RPMI8226 (cell line): ENCODE data around the gene IMP3.

Source experiments
- DNase-seq: peaks from one replicate; pipeline ENCODE4 v3.0.0-alpha.2; 2015

Gene IMP3

GRCh38 chr15:75672646-75673425 lies 32.8 kb upstream of the IMP3 start:
- no peak for DNase-seq

GRCh38 chr15:75671730-75672602 lies 31.9 kb upstream of the IMP3 start:
- DNase-seq, result no peak

- no peak for DNase-seq
Measured at GRCh38 chr15:75669879-75670212, 29.8 kb upstream of the IMP3 start.

GRCh38 chr15:75669191-75669878 lies 29.3 kb upstream of the IMP3 start:
- DNase-seq, result peak; percentile 25

GRCh38 chr15:75666823-75667501 lies 26.9 kb upstream of the IMP3 start:
- DNase-seq, result no peak

GRCh38 chr15:75663931-75664421 lies 24.0 kb upstream of the IMP3 start:
- no peak for DNase-seq

GRCh38 chr15:75662823-75663519 lies 22.9 kb upstream of the IMP3 start:
- DNase-seq, result no peak

GRCh38 chr15:75661756-75662140 lies 21.7 kb upstream of the IMP3 start:
- no peak for DNase-seq

GRCh38 chr15:75661100-75661755 lies 21.2 kb upstream of the IMP3 start:
- no peak for DNase-seq

GRCh38 chr15:75659928-75660645 lies 20.1 kb upstream of the IMP3 start:
- no peak for DNase-seq

GRCh38 chr15:75659141-75659771 lies 19.2 kb upstream of the IMP3 start:
- no peak for DNase-seq

- no peak for DNase-seq
Measured at GRCh38 chr15:75656813-75657212, 16.8 kb upstream of the IMP3 start.

GRCh38 chr15:75656331-75656730 lies 16.3 kb upstream of the IMP3 start:
- DNase-seq, result no peak

- DNase-seq, result no peak
Measured at GRCh38 chr15:75655931-75656330, 15.9 kb upstream of the IMP3 start.

- no peak for DNase-seq
Measured at GRCh38 chr15:75654201-75654907, 14.3 kb upstream of the IMP3 start.

GRCh38 chr15:75653347-75653913 lies 13.4 kb upstream of the IMP3 start:
- DNase-seq, result no peak

- no peak for DNase-seq
Measured at GRCh38 chr15:75651810-75652543, 12.0 kb upstream of the IMP3 start.

GRCh38 chr15:75650908-75651809 lies 11.1 kb upstream of the IMP3 start:
- no peak for DNase-seq
